Activated CD8-positive, alpha-beta memory T cell treated with anti-CD3 and anti-CD28 coated beads, Interleukin-2, amount 50 U/mL, for 1 hour (primary cell): Measurements from ENCODE around the gene MAGI2.
"Not testable (repeated sequence)": the region's sequence is repeated elsewhere in the genome, so short reads cannot be mapped to it uniquely, and the experiment has no call there.

Experiments used
- DNase-seq: peaks from one replicate; pipeline ENCODE4 v3.0.0-alpha.2; 2020; ENCODE audit errors: extremely low read depth

MAGI2 gene

GRCh38 chr7:78562191-78562590 is 891.3 kb downstream of the MAGI2 start:
- no peak for DNase-seq

GRCh38 chr7:78558566-78558965 is 894.9 kb downstream of the MAGI2 start:
- DNase-seq: no peak

GRCh38 chr7:78543976-78544375 is 909.5 kb downstream of the MAGI2 start:
- no peak for DNase-seq

GRCh38 chr7:78542981-78543380 is 910.5 kb downstream of the MAGI2 start:
- no peak for DNase-seq

- DNase-seq: no peak
Observed at GRCh38 chr7:78542541-78542940, 910.9 kb downstream of the MAGI2 start.

- no peak for DNase-seq
Observed at GRCh38 chr7:78539825-78540224, 913.6 kb downstream of the MAGI2 start.

GRCh38 chr7:78535655-78536054 is 917.8 kb downstream of the MAGI2 start:
- DNase-seq: no peak

GRCh38 chr7:78530351-78530750 is 923.1 kb downstream of the MAGI2 start:
- DNase-seq: no peak

- no peak for DNase-seq
Observed at GRCh38 chr7:78529392-78529791, 924.1 kb downstream of the MAGI2 start.

- no peak for DNase-seq
Observed at GRCh38 chr7:78528964-78529363, 924.5 kb downstream of the MAGI2 start.

- no peak for DNase-seq
Observed at GRCh38 chr7:78523930-78524329, 929.5 kb downstream of the MAGI2 start.

GRCh38 chr7:78521961-78522360 is 931.5 kb downstream of the MAGI2 start:
- DNase-seq: no peak

- no peak for DNase-seq
Observed at GRCh38 chr7:78516450-78516849, 937.0 kb downstream of the MAGI2 start.

- no peak for DNase-seq
Observed at GRCh38 chr7:78514634-78515033, 938.8 kb downstream of the MAGI2 start.

GRCh38 chr7:78510580-78511188 is 942.8 kb downstream of the MAGI2 start:
- no peak for DNase-seq

GRCh38 chr7:78503301-78503700 is 950.2 kb downstream of the MAGI2 start:
- not testable (repeated sequence) for DNase-seq

GRCh38 chr7:78501064-78501463 is 952.4 kb downstream of the MAGI2 start:
- DNase-seq: no peak

- DNase-seq: no peak
Observed at GRCh38 chr7:78499971-78500370, 953.5 kb downstream of the MAGI2 start.

GRCh38 chr7:78499283-78499682 is 954.2 kb downstream of the MAGI2 start:
- DNase-seq: no peak

GRCh38 chr7:78497728-78498427 is 955.6 kb downstream of the MAGI2 start:
- no peak for DNase-seq

GRCh38 chr7:78496096-78496630 is 957.3 kb downstream of the MAGI2 start:
- DNase-seq: no peak

- no peak for DNase-seq
Observed at GRCh38 chr7:78493401-78493800, 960.1 kb downstream of the MAGI2 start.

GRCh38 chr7:78492146-78492545 is 961.3 kb downstream of the MAGI2 start:
- no peak for DNase-seq
